ENCODE measurements around the gene ZFYVE21.

The ZFYVE21 gene

GRCh38 chr14:103698380-103699260 lies 17.0 kb upstream of the ZFYVE21 start:
- Histone ChIP-seq H3K27ac (ENCODE audit: low read depth, low read length) (no peak overlapping the region), H3K4me2 (ENCODE audit: low read length) (no peak overlapping the region), H3K18ac (ENCODE audit: low read length) (no peak overlapping the region), H3K36me3 (ENCODE audit: control insufficient read depth in 1 of 2, insufficient read depth in 2 of 2, low read length in 2 of 2) (peaks cover 79 to 81% of the 10 kb centered on the region in 2 experiments), H3K27me3 (ENCODE audit: insufficient read depth, low read length) (no peaks in the 10 kb centered on the region), H2BK120ac (ENCODE audit: insufficient read depth, low read length, poor library complexity) (no peak overlapping the region), H3K9me3 (ENCODE audit: insufficient read depth, low read depth, low read length) (peaks cover 2% of the 10 kb centered on the region), H2AK5ac (ENCODE audit: low read length) (no peak overlapping the region), H3K4ac (ENCODE audit: low read depth, low read length) (no peak overlapping the region), H2AFZ (ENCODE audit: insufficient read depth, low read length, poor library complexity) (no peak overlapping the region), H3K14ac (ENCODE audit: low read length) (no peak overlapping the region), H4K8ac (ENCODE audit: low read depth, low read length) (no peak overlapping the region), H2BK5ac (ENCODE audit: low read depth, low read length, poor library complexity) (no peak overlapping the region), H3K4me1 (ENCODE audit: control insufficient read depth in 1 of 2, insufficient read depth in 2 of 2, low read length in 2 of 2) (peaks cover 0 to 2% of the 10 kb centered on the region in 2 experiments), H4K12ac (ENCODE audit: low read depth, low read length) (no peak overlapping the region), H3K4me3 (ENCODE audit: low read depth, low read length) (no peak overlapping the region), H3K79me2 (ENCODE audit: control insufficient read depth, insufficient read depth, low read length, poor library complexity) (no peaks in the 10 kb centered on the region), H3K79me1 (ENCODE audit: low read length) (no peaks in the 10 kb centered on the region), H3K23ac (ENCODE audit: low read length) (no peak overlapping the region), H4K91ac (ENCODE audit: low read depth, low read length) (no peak overlapping the region), H2BK12ac (ENCODE audit: low read length) (no peak overlapping the region), H3K9ac (ENCODE audit: low read length) (no peak overlapping the region)
- WGBS (ENCODE audit: extremely low coverage, insufficient coverage, insufficient read length), result no CpG with 5 or more reads among the region's 33 CpGs
- no peak for DNase-seq

GRCh38 chr14:103699261-103699661 lies 16.3 kb upstream of the ZFYVE21 start:
- no peak for DNase-seq
- Histone ChIP-seq H3K79me2 (ENCODE audit: control insufficient read depth, insufficient read depth, low read length, poor library complexity) (no peaks in the 10 kb centered on the region), H3K27me3 (ENCODE audit: insufficient read depth, low read length) (no peaks in the 10 kb centered on the region), H3K23ac (ENCODE audit: low read length) (no peak overlapping the region), H4K91ac (ENCODE audit: low read depth, low read length) (no peak overlapping the region), H3K36me3 (ENCODE audit: control insufficient read depth in 1 of 2, insufficient read depth in 2 of 2, low read length in 2 of 2) (peaks cover 77 to 80% of the 10 kb centered on the region in 2 experiments), H3K4me3 (ENCODE audit: low read depth, low read length) (no peak overlapping the region), H3K14ac (ENCODE audit: low read length) (no peak overlapping the region), H3K4me1 (ENCODE audit: control insufficient read depth in 1 of 2, insufficient read depth in 2 of 2, low read length in 2 of 2) (peaks cover 0 to 2% of the 10 kb centered on the region in 2 experiments), H4K12ac (ENCODE audit: low read depth, low read length) (no peak overlapping the region), H2BK5ac (ENCODE audit: low read depth, low read length, poor library complexity) (no peak overlapping the region), H2BK12ac (ENCODE audit: low read length) (no peak overlapping the region), H3K79me1 (ENCODE audit: low read length) (no peaks in the 10 kb centered on the region), H3K4me2 (ENCODE audit: low read length) (no peak overlapping the region), H3K9me3 (ENCODE audit: insufficient read depth, low read depth, low read length) (peaks cover 2% of the 10 kb centered on the region), H3K9ac (ENCODE audit: low read length) (no peak overlapping the region), H3K27ac (ENCODE audit: low read depth, low read length) (no peak overlapping the region), H2BK120ac (ENCODE audit: insufficient read depth, low read length, poor library complexity) (no peak overlapping the region), H2AFZ (ENCODE audit: insufficient read depth, low read length, poor library complexity) (no peak overlapping the region), H2AK5ac (ENCODE audit: low read length) (no peak overlapping the region), H3K18ac (ENCODE audit: low read length) (no peak overlapping the region), H3K4ac (ENCODE audit: low read depth, low read length) (no peak overlapping the region), H4K8ac (ENCODE audit: low read depth, low read length) (no peak overlapping the region)
- no CpG with 5 or more reads among the region's 17 CpGs for WGBS (ENCODE audit: extremely low coverage, insufficient coverage, insufficient read length)

GRCh38 chr14:103699901-103700752 lies 15.5 kb upstream of the ZFYVE21 start:
- peaks cover 2% of the 10 kb centered on the region for H3K9me3 ChIP-seq (ENCODE audit: insufficient read depth, low read depth, low read length)
- no peaks in the 10 kb centered on the region for H3K27me3 ChIP-seq (ENCODE audit: insufficient read depth, low read length)
- peaks cover 76 to 78% of the 10 kb centered on the region in 2 experiments for H3K36me3 ChIP-seq (ENCODE audit: control insufficient read depth in 1 of 2, insufficient read depth in 2 of 2, low read length in 2 of 2)
- peak overlapping the region; percentile 16 for H3K18ac ChIP-seq (ENCODE audit: low read length)
- H4K8ac ChIP-seq (ENCODE audit: low read depth, low read length), result no peak overlapping the region
- H2BK5ac ChIP-seq (ENCODE audit: low read depth, low read length, poor library complexity), result no peak overlapping the region
- H3K23ac ChIP-seq (ENCODE audit: low read length), result no peak overlapping the region
- H3K79me1 ChIP-seq (ENCODE audit: low read length), result no peaks in the 10 kb centered on the region
- no peak overlapping the region for H2AFZ ChIP-seq (ENCODE audit: insufficient read depth, low read length, poor library complexity)
- H2AK5ac ChIP-seq (ENCODE audit: low read length), result no peak overlapping the region
- H3K9ac ChIP-seq (ENCODE audit: low read length), result no peak overlapping the region
- no peak overlapping the region for H3K27ac ChIP-seq (ENCODE audit: low read depth, low read length)
- no peak overlapping the region for H3K4ac ChIP-seq (ENCODE audit: low read depth, low read length)
- H4K12ac ChIP-seq (ENCODE audit: low read depth, low read length), result no peak overlapping the region
- WGBS (ENCODE audit: extremely low coverage, insufficient coverage, insufficient read length), result no CpG with 5 or more reads among the region's 25 CpGs
- H4K91ac ChIP-seq (ENCODE audit: low read depth, low read length), result no peak overlapping the region
- no peak overlapping the region for H3K4me2 ChIP-seq (ENCODE audit: low read length)
- DNase-seq, result no peak
- no peak overlapping the region for H2BK12ac ChIP-seq (ENCODE audit: low read length)
- no peak overlapping the region for H2BK120ac ChIP-seq (ENCODE audit: insufficient read depth, low read length, poor library complexity)
- no peaks in the 10 kb centered on the region for H3K79me2 ChIP-seq (ENCODE audit: control insufficient read depth, insufficient read depth, low read length, poor library complexity)
- peak overlapping the region; percentile 13 for H3K4me3 ChIP-seq (ENCODE audit: low read depth, low read length)
- H3K4me1 ChIP-seq (ENCODE audit: control insufficient read depth in 1 of 2, insufficient read depth in 2 of 2, low read length in 2 of 2), result peaks cover 0 to 2% of the 10 kb centered on the region in 2 experiments
- H3K14ac ChIP-seq (ENCODE audit: low read length), result no peak overlapping the region

- no CpG with 5 or more reads among the region's 21 CpGs for WGBS (ENCODE audit: extremely low coverage, insufficient coverage, insufficient read length)
- H3K4me2 ChIP-seq (ENCODE audit: low read length), result no peak overlapping the region
- no peak overlapping the region for H3K18ac ChIP-seq (ENCODE audit: low read length)
- H2AK5ac ChIP-seq (ENCODE audit: low read length), result no peak overlapping the region
- H3K4ac ChIP-seq (ENCODE audit: low read depth, low read length), result no peak overlapping the region
- no peaks in the 10 kb centered on the region for H3K27me3 ChIP-seq (ENCODE audit: insufficient read depth, low read length)
- no peak for DNase-seq
- no peak overlapping the region for H2BK5ac ChIP-seq (ENCODE audit: low read depth, low read length, poor library complexity)
- peaks cover 78 to 82% of the 10 kb centered on the region in 2 experiments for H3K36me3 ChIP-seq (ENCODE audit: control insufficient read depth in 1 of 2, insufficient read depth in 2 of 2, low read length in 2 of 2)
- H4K91ac ChIP-seq (ENCODE audit: low read depth, low read length), result no peak overlapping the region
- no peak overlapping the region for H4K8ac ChIP-seq (ENCODE audit: low read depth, low read length)
- H3K79me1 ChIP-seq (ENCODE audit: low read length), result no peaks in the 10 kb centered on the region
- no peak overlapping the region for H4K12ac ChIP-seq (ENCODE audit: low read depth, low read length)
- H3K9ac ChIP-seq (ENCODE audit: low read length), result no peak overlapping the region
- no peak overlapping the region for H2BK120ac ChIP-seq (ENCODE audit: insufficient read depth, low read length, poor library complexity)
- H2BK12ac ChIP-seq (ENCODE audit: low read length), result no peak overlapping the region
- H2AFZ ChIP-seq (ENCODE audit: insufficient read depth, low read length, poor library complexity), result no peak overlapping the region
- peaks cover 0 to 2% of the 10 kb centered on the region in 2 experiments for H3K4me1 ChIP-seq (ENCODE audit: control insufficient read depth in 1 of 2, insufficient read depth in 2 of 2, low read length in 2 of 2)
- H3K79me2 ChIP-seq (ENCODE audit: control insufficient read depth, insufficient read depth, low read length, poor library complexity), result no peaks in the 10 kb centered on the region
- peaks cover 2% of the 10 kb centered on the region for H3K9me3 ChIP-seq (ENCODE audit: insufficient read depth, low read depth, low read length)
- no peak overlapping the region for H3K14ac ChIP-seq (ENCODE audit: low read length)
- no peak overlapping the region for H3K27ac ChIP-seq (ENCODE audit: low read depth, low read length)
- H3K23ac ChIP-seq (ENCODE audit: low read length), result no peak overlapping the region
- no peak overlapping the region for H3K4me3 ChIP-seq (ENCODE audit: low read depth, low read length)
These were observed 14.7 kb upstream of the ZFYVE21 start for GRCh38 chr14:103700753-103701490.
